ENCODE data around the gene NOTCH4.
A peak's percentile ranks its signal among the peaks of the same experiment; 100 is the strongest.

The NOTCH4 gene

DNA sequence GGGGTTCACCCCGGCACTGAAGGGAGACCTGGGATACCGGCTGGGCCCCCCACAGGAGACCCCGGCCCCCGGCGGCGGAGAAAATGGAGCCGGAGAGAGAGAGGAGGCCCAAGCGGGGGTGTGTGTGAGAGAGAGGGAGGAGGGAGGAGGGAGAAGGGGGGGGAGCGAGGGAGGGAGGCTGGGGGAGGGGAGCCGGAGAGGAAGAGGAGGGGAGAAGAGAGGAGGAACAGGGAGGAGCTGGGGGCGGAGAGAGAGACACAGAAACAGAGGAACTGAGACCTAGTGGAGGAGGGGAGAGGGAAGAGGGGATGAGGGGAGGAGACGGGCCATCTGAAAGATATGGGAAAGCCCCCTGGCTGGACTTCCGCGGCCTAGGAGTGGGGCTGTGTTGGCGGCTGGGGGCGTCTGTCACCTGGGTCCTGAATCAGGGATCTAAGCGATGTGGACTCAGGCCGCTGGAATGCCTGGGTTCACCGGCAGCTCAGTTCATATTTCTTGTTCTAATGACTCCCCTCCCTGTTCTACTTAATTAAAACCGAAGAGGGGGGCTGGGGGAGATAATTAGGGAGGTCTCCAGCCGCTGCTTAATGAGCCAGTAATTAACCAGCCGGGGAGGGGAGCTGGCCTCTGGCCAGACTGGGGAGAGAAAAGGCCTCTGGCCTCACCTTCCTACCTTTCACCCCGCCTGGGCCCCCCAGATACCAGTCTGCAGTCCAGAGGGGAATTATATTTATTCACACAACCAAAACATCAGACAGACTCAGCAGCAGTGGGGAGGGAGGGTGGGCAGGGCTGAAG lies 33.6 kb downstream of the NOTCH4 start, which contains the start of gene PBX2 (continued):
- TF ChIP-seq, protein P1, sequence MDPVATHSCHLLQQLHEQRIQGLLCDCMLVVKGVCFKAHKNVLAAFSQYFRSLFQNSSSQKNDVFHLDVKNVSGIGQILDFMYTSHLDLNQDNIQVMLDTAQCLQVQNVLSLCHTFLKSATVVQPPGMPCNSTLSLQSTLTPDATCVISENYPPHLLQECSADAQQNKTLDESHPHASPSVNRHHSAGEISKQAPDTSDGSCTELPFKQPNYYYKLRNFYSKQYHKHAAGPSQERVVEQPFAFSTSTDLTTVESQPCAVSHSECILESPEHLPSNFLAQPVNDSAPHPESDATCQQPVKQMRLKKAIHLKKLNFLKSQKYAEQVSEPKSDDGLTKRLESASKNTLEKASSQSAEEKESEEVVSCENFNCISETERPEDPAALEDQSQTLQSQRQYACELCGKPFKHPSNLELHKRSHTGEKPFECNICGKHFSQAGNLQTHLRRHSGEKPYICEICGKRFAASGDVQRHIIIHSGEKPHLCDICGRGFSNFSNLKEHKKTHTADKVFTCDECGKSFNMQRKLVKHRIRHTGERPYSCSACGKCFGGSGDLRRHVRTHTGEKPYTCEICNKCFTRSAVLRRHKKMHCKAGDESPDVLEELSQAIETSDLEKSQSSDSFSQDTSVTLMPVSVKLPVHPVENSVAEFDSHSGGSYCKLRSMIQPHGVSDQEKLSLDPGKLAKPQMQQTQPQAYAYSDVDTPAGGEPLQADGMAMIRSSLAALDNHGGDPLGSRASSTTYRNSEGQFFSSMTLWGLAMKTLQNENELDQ (tag by site-specific recombination; IDR thresholded peaks at IDR 0.05; ENCODE audit: low read depth): no peak
- TF ChIP-seq, protein P2, sequence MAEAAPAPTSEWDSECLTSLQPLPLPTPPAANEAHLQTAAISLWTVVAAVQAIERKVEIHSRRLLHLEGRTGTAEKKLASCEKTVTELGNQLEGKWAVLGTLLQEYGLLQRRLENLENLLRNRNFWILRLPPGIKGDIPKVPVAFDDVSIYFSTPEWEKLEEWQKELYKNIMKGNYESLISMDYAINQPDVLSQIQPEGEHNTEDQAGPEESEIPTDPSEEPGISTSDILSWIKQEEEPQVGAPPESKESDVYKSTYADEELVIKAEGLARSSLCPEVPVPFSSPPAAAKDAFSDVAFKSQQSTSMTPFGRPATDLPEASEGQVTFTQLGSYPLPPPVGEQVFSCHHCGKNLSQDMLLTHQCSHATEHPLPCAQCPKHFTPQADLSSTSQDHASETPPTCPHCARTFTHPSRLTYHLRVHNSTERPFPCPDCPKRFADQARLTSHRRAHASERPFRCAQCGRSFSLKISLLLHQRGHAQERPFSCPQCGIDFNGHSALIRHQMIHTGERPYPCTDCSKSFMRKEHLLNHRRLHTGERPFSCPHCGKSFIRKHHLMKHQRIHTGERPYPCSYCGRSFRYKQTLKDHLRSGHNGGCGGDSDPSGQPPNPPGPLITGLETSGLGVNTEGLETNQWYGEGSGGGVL (tag by site-specific recombination; IDR thresholded peaks at IDR 0.05): peak; percentile 99
- TF ChIP-seq ZNF558 (tag by site-specific recombination; IDR thresholded peaks at IDR 0.05) (no peak), SP3 (tag by site-specific recombination; IDR thresholded peaks at IDR 0.05) (peak; percentile 96), ZNF23 (tag by site-specific recombination; IDR thresholded peaks at IDR 0.05; ENCODE audit: borderline replicate concordance) (no peak), OSR2 (tag by site-specific recombination; IDR thresholded peaks at IDR 0.05) (no peak), PRDM1 (tag by site-specific recombination; IDR thresholded peaks at IDR 0.05) (no peak), ZNF530 (tag by site-specific recombination; IDR thresholded peaks at IDR 0.05; ENCODE audit: low read depth) (no peak), ZNF596 (tag by site-specific recombination; IDR thresholded peaks at IDR 0.05) (peak; percentile 31; the same call in 1 of the 2 replicates), ZBTB20 (tag by site-specific recombination; IDR thresholded peaks at IDR 0.05) (no peak), SP7 (tag by site-specific recombination; IDR thresholded peaks at IDR 0.05) (peak; percentile 80), ZNF19 (tag by site-specific recombination; IDR thresholded peaks at IDR 0.05; ENCODE audit: low read depth) (no peak), ZEB2 (tag by site-specific recombination; IDR thresholded peaks at IDR 0.05) (peak; percentile 82), ZNF548 (tag by site-specific recombination; IDR thresholded peaks at IDR 0.05) (no peak), ZBTB1 (tag by site-specific recombination; IDR thresholded peaks at IDR 0.05) (no peak), ZNF658 (tag by site-specific recombination; IDR thresholded peaks at IDR 0.05) (no peak), ZNF169 (tag by site-specific recombination; IDR thresholded peaks at IDR 0.05) (no peak), ZNF529 (tag by site-specific recombination; IDR thresholded peaks at IDR 0.05; ENCODE audit: insufficient replicate concordance) (no peak), ZNF394 (tag by site-specific recombination; IDR thresholded peaks at IDR 0.05; ENCODE audit: borderline replicate concordance) (peak; percentile 97), ZNF37A (tag by site-specific recombination; IDR thresholded peaks at IDR 0.05) (no peak), ZNF843 (tag by site-specific recombination; IDR thresholded peaks at IDR 0.05) (peak; percentile 42; the same call in 1 of the 2 replicates), ZBTB7A (tag by site-specific recombination; IDR thresholded peaks at IDR 0.05; ENCODE audit: low read depth) (peak; percentile 73; the same call in 1 of the 2 replicates)
- TF ChIP-seq, protein P3, sequence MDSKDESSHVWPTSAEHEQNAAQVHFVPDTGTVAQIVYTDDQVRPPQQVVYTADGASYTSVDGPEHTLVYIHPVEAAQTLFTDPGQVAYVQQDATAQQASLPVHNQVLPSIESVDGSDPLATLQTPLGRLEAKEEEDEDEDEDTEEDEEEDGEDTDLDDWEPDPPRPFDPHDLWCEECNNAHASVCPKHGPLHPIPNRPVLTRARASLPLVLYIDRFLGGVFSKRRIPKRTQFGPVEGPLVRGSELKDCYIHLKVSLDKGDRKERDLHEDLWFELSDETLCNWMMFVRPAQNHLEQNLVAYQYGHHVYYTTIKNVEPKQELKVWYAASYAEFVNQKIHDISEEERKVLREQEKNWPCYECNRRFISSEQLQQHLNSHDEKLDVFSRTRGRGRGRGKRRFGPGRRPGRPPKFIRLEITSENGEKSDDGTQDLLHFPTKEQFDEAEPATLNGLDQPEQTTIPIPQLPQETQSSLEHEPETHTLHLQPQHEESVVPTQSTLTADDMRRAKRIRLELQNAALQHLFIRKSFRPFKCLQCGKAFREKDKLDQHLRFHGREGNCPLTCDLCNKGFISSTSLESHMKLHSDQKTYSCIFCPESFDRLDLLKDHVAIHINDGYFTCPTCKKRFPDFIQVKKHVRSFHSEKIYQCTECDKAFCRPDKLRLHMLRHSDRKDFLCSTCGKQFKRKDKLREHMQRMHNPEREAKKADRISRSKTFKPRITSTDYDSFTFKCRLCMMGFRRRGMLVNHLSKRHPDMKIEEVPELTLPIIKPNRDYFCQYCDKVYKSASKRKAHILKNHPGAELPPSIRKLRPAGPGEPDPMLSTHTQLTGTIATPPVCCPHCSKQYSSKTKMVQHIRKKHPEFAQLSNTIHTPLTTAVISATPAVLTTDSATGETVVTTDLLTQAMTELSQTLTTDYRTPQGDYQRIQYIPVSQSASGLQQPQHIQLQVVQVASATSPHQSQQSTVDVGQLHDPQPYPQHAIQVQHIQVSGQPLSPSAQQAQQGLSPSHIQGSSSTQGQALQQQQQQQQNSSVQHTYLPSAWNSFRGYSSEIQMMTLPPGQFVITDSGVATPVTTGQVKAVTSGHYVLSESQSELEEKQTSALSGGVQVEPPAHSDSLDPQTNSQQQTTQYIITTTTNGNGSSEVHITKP (tag by site-specific recombination; IDR thresholded peaks at IDR 0.05): peak; percentile 79
- TF ChIP-seq, protein P4, sequence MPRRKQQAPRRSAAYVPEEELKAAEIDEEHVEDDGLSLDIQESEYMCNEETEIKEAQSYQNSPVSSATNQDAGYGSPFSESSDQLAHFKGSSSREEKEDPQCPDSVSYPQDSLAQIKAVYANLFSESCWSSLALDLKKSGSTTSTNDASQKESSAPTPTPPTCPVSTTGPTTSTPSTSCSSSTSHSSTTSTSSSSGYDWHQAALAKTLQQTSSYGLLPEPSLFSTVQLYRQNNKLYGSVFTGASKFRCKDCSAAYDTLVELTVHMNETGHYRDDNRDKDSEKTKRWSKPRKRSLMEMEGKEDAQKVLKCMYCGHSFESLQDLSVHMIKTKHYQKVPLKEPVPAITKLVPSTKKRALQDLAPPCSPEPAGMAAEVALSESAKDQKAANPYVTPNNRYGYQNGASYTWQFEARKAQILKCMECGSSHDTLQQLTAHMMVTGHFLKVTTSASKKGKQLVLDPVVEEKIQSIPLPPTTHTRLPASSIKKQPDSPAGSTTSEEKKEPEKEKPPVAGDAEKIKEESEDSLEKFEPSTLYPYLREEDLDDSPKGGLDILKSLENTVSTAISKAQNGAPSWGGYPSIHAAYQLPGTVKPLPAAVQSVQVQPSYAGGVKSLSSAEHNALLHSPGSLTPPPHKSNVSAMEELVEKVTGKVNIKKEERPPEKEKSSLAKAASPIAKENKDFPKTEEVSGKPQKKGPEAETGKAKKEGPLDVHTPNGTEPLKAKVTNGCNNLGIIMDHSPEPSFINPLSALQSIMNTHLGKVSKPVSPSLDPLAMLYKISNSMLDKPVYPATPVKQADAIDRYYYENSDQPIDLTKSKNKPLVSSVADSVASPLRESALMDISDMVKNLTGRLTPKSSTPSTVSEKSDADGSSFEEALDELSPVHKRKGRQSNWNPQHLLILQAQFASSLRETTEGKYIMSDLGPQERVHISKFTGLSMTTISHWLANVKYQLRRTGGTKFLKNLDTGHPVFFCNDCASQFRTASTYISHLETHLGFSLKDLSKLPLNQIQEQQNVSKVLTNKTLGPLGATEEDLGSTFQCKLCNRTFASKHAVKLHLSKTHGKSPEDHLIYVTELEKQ (tag by site-specific recombination; IDR thresholded peaks at IDR 0.05; ENCODE audit: borderline replicate concordance): no peak; the same call in 1 of the 2 replicates
- TF ChIP-seq, protein P5, sequence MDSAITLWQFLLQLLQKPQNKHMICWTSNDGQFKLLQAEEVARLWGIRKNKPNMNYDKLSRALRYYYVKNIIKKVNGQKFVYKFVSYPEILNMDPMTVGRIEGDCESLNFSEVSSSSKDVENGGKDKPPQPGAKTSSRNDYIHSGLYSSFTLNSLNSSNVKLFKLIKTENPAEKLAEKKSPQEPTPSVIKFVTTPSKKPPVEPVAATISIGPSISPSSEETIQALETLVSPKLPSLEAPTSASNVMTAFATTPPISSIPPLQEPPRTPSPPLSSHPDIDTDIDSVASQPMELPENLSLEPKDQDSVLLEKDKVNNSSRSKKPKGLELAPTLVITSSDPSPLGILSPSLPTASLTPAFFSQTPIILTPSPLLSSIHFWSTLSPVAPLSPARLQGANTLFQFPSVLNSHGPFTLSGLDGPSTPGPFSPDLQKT (IDR thresholded peaks at IDR 0.05; ENCODE audit: borderline replicate concordance, low read depth, low read length): no peak
- TF ChIP-seq, protein P6, sequence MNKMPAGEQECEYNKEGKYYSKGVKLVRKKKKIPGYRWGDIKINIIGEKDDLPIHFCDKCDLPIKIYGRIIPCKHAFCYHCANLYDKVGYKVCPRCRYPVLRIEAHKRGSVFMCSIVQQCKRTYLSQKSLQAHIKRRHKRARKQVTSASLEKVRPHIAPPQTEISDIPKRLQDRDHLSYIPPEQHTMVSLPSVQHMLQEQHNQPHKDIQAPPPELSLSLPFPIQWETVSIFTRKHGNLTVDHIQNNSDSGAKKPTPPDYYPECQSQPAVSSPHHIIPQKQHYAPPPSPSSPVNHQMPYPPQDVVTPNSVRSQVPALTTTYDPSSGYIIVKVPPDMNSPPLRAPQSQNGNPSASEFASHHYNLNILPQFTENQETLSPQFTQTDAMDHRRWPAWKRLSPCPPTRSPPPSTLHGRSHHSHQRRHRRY (tag by site-specific recombination; IDR thresholded peaks at IDR 0.05): no peak

All from HEK293 (cell line).